ENCODE data around the gene NFIB. TPM values are rescaled to one million over a fixed set of nuclear protein-coding genes. Genes with fewer than 3 reads are reported as not detected.

Gene NFIB
- total and polyA plus RNA-seq, 8 donors = 6.7 to 624 (median 71.4) TPM

- Histone ChIP-seq H3K27me3 (no peaks in the 10 kb centered on the region), H3K4me1 (peaks cover 5 to 38% (median 23%) of the 10 kb centered on the region in 4 donors), H3K4me3 (no peak overlapping the region), H3K36me3 (no peaks in the 10 kb centered on the region), H3K9me3 (no peaks in the 10 kb centered on the region), H3K27ac (no peak overlapping the region)
- WGBS, 5 donors = 61 to 76% (median 69%) methylated on average over 3 of the region's 3 CpGs
- no peak for TF ChIP-seq EP300 (IDR thresholded peaks at IDR 0.05)
- TF ChIP-seq POLR2A (IDR thresholded peaks at IDR 0.05) = no peak
- no peak for TF ChIP-seq CTCF (IDR thresholded peaks at IDR 0.05)
- TF ChIP-seq POLR2AphosphoS5 (IDR thresholded peaks at IDR 0.05) = no peak
- DNase-seq = no peak
- intact Hi-C loops (cut with DNase I; ENCODE audit: low total_unique reads) = no loop called here
Measured at GRCh38 chr9:14151451-14151850, 162.5 kb downstream of the NFIB start.

- Histone ChIP-seq H3K4me3 (no peak overlapping the region), H3K36me3 (peaks cover 0 to 16% (median 6%) of the 10 kb centered on the region in 4 donors), H3K27me3 (no peaks in the 10 kb centered on the region), H3K27ac (no peak overlapping the region), H3K9me3 (no peaks in the 10 kb centered on the region), H3K4me1 (peaks cover 0 to 21% (median 9%) of the 10 kb centered on the region in 4 donors)
- intact Hi-C loops (cut with DNase I; ENCODE audit: low total_unique reads) = no loop called here
- no peak for DNase-seq
- no peak for TF ChIP-seq POLR2AphosphoS5 (IDR thresholded peaks at IDR 0.05)
- no peak for TF ChIP-seq EP300 (IDR thresholded peaks at IDR 0.05)
- TF ChIP-seq POLR2A (IDR thresholded peaks at IDR 0.05) = no peak
- no peak for TF ChIP-seq CTCF (IDR thresholded peaks at IDR 0.05)
- WGBS, 5 donors = 86 to 97% (median 90%) methylated on average over 3 of the region's 3 CpGs
Measured at GRCh38 chr9:14148501-14149103, 165.3 kb downstream of the NFIB start.

- no peaks in the 10 kb centered on the region for H3K27me3 ChIP-seq
- H3K36me3 ChIP-seq = peaks cover 0 to 16% (median 6%) of the 10 kb centered on the region in 4 donors
- intact Hi-C loops (cut with DNase I; ENCODE audit: low total_unique reads) = no loop called here
- no peak overlapping the region for H3K27ac ChIP-seq
- DNase-seq = no peak
- H3K9me3 ChIP-seq = no peaks in the 10 kb centered on the region
- H3K4me3 ChIP-seq = no peak overlapping the region
- TF ChIP-seq EP300 (IDR thresholded peaks at IDR 0.05) (no peak), CTCF (IDR thresholded peaks at IDR 0.05) (no peak), POLR2AphosphoS5 (IDR thresholded peaks at IDR 0.05) (no peak), POLR2A (IDR thresholded peaks at IDR 0.05) (no peak)
- WGBS, 5 donors = 88 to 100% (median 96%) methylated on average over 1 of the region's 1 CpG
- H3K4me1 ChIP-seq = peaks cover 0 to 16% (median 7%) of the 10 kb centered on the region in 4 donors
Measured at GRCh38 chr9:14147738-14148137, 166.2 kb downstream of the NFIB start.

- Histone ChIP-seq H3K27me3 (no peaks in the 10 kb centered on the region), H3K4me1 (peaks cover 0 to 4% (median 1%) of the 10 kb centered on the region in 4 donors), H3K9me3 (no peaks in the 10 kb centered on the region), H3K27ac (no peak overlapping the region), H3K4me3 (no peak overlapping the region), H3K36me3 (peaks cover 0 to 16% (median 7%) of the 10 kb centered on the region in 4 donors)
- 92 to 97% (median 96%) methylated on average over 8 of the region's 8 CpGs for WGBS, 5 donors
- TF ChIP-seq EP300 (IDR thresholded peaks at IDR 0.05) (no peak), CTCF (IDR thresholded peaks at IDR 0.05) (no peak), POLR2AphosphoS5 (IDR thresholded peaks at IDR 0.05) (no peak), POLR2A (IDR thresholded peaks at IDR 0.05) (no peak)
- DNase-seq = no peak
- intact Hi-C loops (cut with DNase I; ENCODE audit: low total_unique reads) = no loop called here
Measured at GRCh38 chr9:14146201-14146874, 167.6 kb downstream of the NFIB start.

All from stomach (tissue), 9 donors.